ENCODE data around the gene NPC1L1. TPM values are rescaled to one million over a fixed set of nuclear protein-coding genes. Genes with fewer than 3 reads are reported as not detected.

NPC1L1 gene
- total RNA-seq, 2 experiments from 2014 or later: 0.13 TPM; not detected in 1

GRCh38 chr7:44581879-44582603 lies 40.9 kb upstream of the NPC1L1 start, which contains the start of gene TMED4:
TMED4 (minus strand) TSS chr7:44582231; CDS start chr7:44582206, 25 bp downstream.
- BruUV-seq (replicated peaks): no TSS peak
- intact Hi-C loops (cut with micrococcal nuclease; ENCODE audit: unreplicated experiment): loop anchor here (2.0 to 5.0 kb wide), 2 partner anchors 167 to 415 kb away; partner anchors contain the start of gene ZMIZ2
- H3K4me3 ChIP-seq (ENCODE audit: low read depth, low read length, poor library complexity, severe bottlenecking): peak within 1 kb of the TSS; percentile 84
- peaks cover 5% of the 10 kb centered on the region; the same call in 1 of the 2 replicates for H4K20me1 ChIP-seq (ENCODE audit: insufficient read depth, low read length)
- peaks cover 35% of the 10 kb centered on the region for H3K36me3 ChIP-seq (ENCODE audit: insufficient read depth, low read length)
- peak within 1 kb of the TSS; percentile 89 for H2AFZ ChIP-seq (ENCODE audit: low read length)
- ChIA-PET POLR2A (interaction anchor here (1.0 to 2.1 kb wide), 7 partner anchors 9 to 268 kb away, joined by 3 to 16 read pairs (median 3); partner anchors contain the start of genes DDX56 and H2AZ2), CTCF (ENCODE audit: unreplicated experiment) (interaction anchor here (0.7 to 1.7 kb wide), 2 partner anchors 16 to 150 kb away, joined by 3 to 4 read pairs; no protein-coding TSS in a partner anchor)
- peak within 1 kb of the TSS; percentile 97 for H3K4me2 ChIP-seq (ENCODE audit: low read length)
- peaks cover 19% of the 10 kb centered on the region for H3K4me1 ChIP-seq (ENCODE audit: insufficient read depth, low read length, poor library complexity, severe bottlenecking)
- H3K9me3 ChIP-seq (ENCODE audit: low read length): no peaks in the 10 kb centered on the region
- peak; percentile 99 for DNase-seq (ENCODE audit: low spot score)
- H3K79me2 ChIP-seq (ENCODE audit: insufficient read depth, low read depth, low read length): peaks cover 29% of the 10 kb centered on the region; the same call in 1 of the 2 replicates
- no peaks in the 10 kb centered on the region for H3K9me2 ChIP-seq (ENCODE audit: insufficient read depth, low read length)
- H3K27ac ChIP-seq (ENCODE audit: low read depth, low read length, poor library complexity, severe bottlenecking): peak within 1 kb of the TSS; percentile 68
- TF ChIP-seq EZH2phosphoT487 (IDR thresholded peaks at IDR 0.05; ENCODE audit: borderline replicate concordance, low read depth, low read length) (no peak), CTCF (conservative IDR thresholded peaks at IDR 0.05; ENCODE audit: low read length) (no peak)

- H3K9me3 ChIP-seq (ENCODE audit: low read length): no peaks in the 10 kb centered on the region
- peak overlapping the region; percentile 97 for H3K4me2 ChIP-seq (ENCODE audit: low read length)
- peak overlapping the region; percentile 29; the same call in 1 of the 2 replicates for H2AFZ ChIP-seq (ENCODE audit: low read length)
- peaks cover 29% of the 10 kb centered on the region; the same call in 1 of the 2 replicates for H3K79me2 ChIP-seq (ENCODE audit: insufficient read depth, low read depth, low read length)
- peak; percentile 72 for DNase-seq (ENCODE audit: low spot score)
- intact Hi-C loops (cut with micrococcal nuclease; ENCODE audit: unreplicated experiment): loop anchor here (5.0 kb wide), 1 partner anchor 416 kb away; no protein-coding TSS in a partner anchor
- ChIA-PET CTCF (ENCODE audit: unreplicated experiment) (interaction anchor here (1.7 kb wide), 1 partner anchor 16 kb away, joined by 4 read pairs; no protein-coding TSS in a partner anchor), POLR2A (interaction anchor here (1.0 to 2.1 kb wide), 4 partner anchors 8 to 269 kb away, joined by 3 to 16 read pairs (median 4); partner anchors contain the start of genes DDX56 and H2AZ2)
- peak overlapping the region; percentile 84 for H3K4me3 ChIP-seq (ENCODE audit: low read depth, low read length, poor library complexity, severe bottlenecking)
- no TSS peak for BruUV-seq (replicated peaks)
- no peaks in the 10 kb centered on the region for H3K9me2 ChIP-seq (ENCODE audit: insufficient read depth, low read length)
- H3K36me3 ChIP-seq (ENCODE audit: insufficient read depth, low read length): peaks cover 37% of the 10 kb centered on the region
- peaks cover 19% of the 10 kb centered on the region for H3K4me1 ChIP-seq (ENCODE audit: insufficient read depth, low read length, poor library complexity, severe bottlenecking)
- TF ChIP-seq CTCF (conservative IDR thresholded peaks at IDR 0.05; ENCODE audit: low read length): no peak
- no peak for TF ChIP-seq EZH2phosphoT487 (IDR thresholded peaks at IDR 0.05; ENCODE audit: borderline replicate concordance, low read depth, low read length)
- H4K20me1 ChIP-seq (ENCODE audit: insufficient read depth, low read length): peaks cover 5% of the 10 kb centered on the region; the same call in 1 of the 2 replicates
- H3K27ac ChIP-seq (ENCODE audit: low read depth, low read length, poor library complexity, severe bottlenecking): peak overlapping the region; percentile 68
These were observed 40.1 kb upstream of the NPC1L1 start for GRCh38 chr7:44580945-44581878.

Measured in OCI-LY7 (cell line).